Endothelial cell of umbilical vein (primary cell): ENCODE results near the gene MRPL54.

Experiments
- EZH2 ChIP-seq: IDR thresholded peaks from 2 replicates; pipeline ENCODE4 v1.6.1; 2012; ENCODE audit warnings: borderline replicate concordance, low read depth, mild to moderate bottlenecking, moderate library complexity, low read length, inconsistent platforms; ENCODE audit not compliant: severe bottlenecking
- FOS ChIP-seq: IDR thresholded peaks from 2 replicates; pipeline ENCODE4 v1.6.1; 2011; ENCODE audit warnings: mild to moderate bottlenecking, low read length, moderate library complexity, borderline replicate concordance; ENCODE audit not compliant: insufficient read depth
- GATA2 ChIP-seq: IDR thresholded peaks from 2 replicates; pipeline ENCODE4 v1.7.0; 2011; ENCODE audit warnings: low read depth, mild to moderate bottlenecking, moderate library complexity, mixed read lengths, low read length; ENCODE audit not compliant: insufficient read length, insufficient read depth
- JUN ChIP-seq: IDR thresholded peaks from 2 replicates; pipeline ENCODE4 v1.6.1; 2011; ENCODE audit warnings: borderline replicate concordance, low read depth; ENCODE audit not compliant: insufficient read length, insufficient read depth
- POLR2A ChIP-seq: IDR thresholded peaks from 2 replicates; pipeline ENCODE4 v1.6.1; 2012; ENCODE audit warnings: low read depth, mild to moderate bottlenecking, control low read depth, low read length
- POLR2AphosphoS5 ChIP-seq: IDR thresholded peaks from 2 replicates; pipeline ENCODE4 v1.6.1; 2012; ENCODE audit warnings: low read depth, mild to moderate bottlenecking, control low read depth, low read length, moderate library complexity; ENCODE audit not compliant: insufficient read depth
- TF ChIP-seq, protein P1 (sequence below), 2 donors: IDR thresholded peaks; 1 replicate in 1 of 2; 2 replicates in 1 of 2; pipeline ENCODE4 v1.5.1; 2011; ENCODE audit warnings: low read length in 2 of 2, mild to moderate bottlenecking in 2 of 2, moderate library complexity in 2 of 2, control low read depth in 1 of 2, inconsistent platforms in 1 of 2, low read depth in 1 of 2; ENCODE audit not compliant: insufficient read depth in 1 of 2; ENCODE audit errors: extremely low read depth in 1 of 2
- TF ChIP-seq, protein P2 (sequence below): IDR thresholded peaks from 2 replicates; pipeline ENCODE4 v1.6.1; 2011; ENCODE audit not compliant: insufficient read depth, insufficient read length

DNA sequence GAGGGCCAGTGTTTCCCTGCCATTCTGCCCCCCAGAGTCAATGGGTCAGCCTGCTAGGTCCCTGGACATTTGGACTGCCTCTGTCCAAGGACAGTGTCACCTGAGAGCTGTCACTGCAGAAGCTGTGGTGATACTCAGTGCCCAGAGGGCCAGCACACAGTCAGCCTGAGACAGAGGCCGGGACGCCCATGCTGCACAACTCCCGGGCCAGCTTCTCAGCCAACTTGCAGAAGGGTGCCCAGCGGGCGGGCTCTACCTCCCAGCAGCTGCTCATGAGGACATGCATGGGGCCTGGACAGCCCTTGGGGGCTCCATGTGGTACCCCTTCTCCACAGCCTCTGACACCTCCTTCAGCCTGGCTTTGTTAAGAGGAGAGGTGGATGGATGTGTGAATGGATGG is 13.3 kb downstream of the MRPL54 start:
- TF ChIP-seq, protein P1, sequence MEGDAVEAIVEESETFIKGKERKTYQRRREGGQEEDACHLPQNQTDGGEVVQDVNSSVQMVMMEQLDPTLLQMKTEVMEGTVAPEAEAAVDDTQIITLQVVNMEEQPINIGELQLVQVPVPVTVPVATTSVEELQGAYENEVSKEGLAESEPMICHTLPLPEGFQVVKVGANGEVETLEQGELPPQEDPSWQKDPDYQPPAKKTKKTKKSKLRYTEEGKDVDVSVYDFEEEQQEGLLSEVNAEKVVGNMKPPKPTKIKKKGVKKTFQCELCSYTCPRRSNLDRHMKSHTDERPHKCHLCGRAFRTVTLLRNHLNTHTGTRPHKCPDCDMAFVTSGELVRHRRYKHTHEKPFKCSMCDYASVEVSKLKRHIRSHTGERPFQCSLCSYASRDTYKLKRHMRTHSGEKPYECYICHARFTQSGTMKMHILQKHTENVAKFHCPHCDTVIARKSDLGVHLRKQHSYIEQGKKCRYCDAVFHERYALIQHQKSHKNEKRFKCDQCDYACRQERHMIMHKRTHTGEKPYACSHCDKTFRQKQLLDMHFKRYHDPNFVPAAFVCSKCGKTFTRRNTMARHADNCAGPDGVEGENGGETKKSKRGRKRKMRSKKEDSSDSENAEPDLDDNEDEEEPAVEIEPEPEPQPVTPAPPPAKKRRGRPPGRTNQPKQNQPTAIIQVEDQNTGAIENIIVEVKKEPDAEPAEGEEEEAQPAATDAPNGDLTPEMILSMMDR (IDR thresholded peaks at IDR 0.05; ENCODE audit: extremely low read depth in 1 of 2, insufficient read depth in 1 of 2, low read depth in 1 of 2, low read length in 2 of 2): no peak
- TF ChIP-seq POLR2AphosphoS5 (no peak), POLR2A (no peak), EZH2 (no peak), JUN (no peak), FOS (no peak), GATA2 (no peak)
- TF ChIP-seq, protein P2, sequence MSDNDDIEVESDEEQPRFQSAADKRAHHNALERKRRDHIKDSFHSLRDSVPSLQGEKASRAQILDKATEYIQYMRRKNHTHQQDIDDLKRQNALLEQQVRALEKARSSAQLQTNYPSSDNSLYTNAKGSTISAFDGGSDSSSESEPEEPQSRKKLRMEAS: no peak
